HL-60 (cell line): Measurements from ENCODE around the gene LPO.
A peak's percentile ranks its signal among the peaks of the same experiment; 100 is the strongest.

Experiments
- DNase-seq, 2 experiments: peaks; one replicate each; pipeline ENCODE4 v3.0.0-alpha.2; 2010 to 2020; ENCODE audit warnings: low read depth in 1 of 2, low spot score in 1 of 2
- H3K27ac ChIP-seq: fragments of 250-450 bp; sonication (Bioruptor Pico); replicated peaks from 2 replicates; pipeline ENCODE4 v1.5.1; 2020; ENCODE audit warnings: mild to moderate bottlenecking, moderate library complexity
- H3K27me3 ChIP-seq: fragments of 250-450 bp; sonication (Bioruptor Pico); 2 replicates; pipeline ENCODE4 v1.5.1; 2021; ENCODE audit warnings: mild to moderate bottlenecking, moderate library complexity; ENCODE audit not compliant: insufficient read depth, poor library complexity, severe bottlenecking
- H3K4me3 ChIP-seq: replicated peaks from 2 replicates; pipeline ENCODE4 v1.5.1; 2011; ENCODE audit warnings: mild to moderate bottlenecking, control low read depth, low read length; ENCODE audit not compliant: insufficient read depth
- CTCF ChIP-seq: IDR thresholded peaks from one replicate; pipeline ENCODE4 v1.5.1; 2011; ENCODE audit warnings: low read length, control low read depth, inconsistent platforms; ENCODE audit not compliant: insufficient read depth
- GABPA ChIP-seq: IDR thresholded peaks from 2 replicates; pipeline ENCODE4 v1.6.1; 2012; ENCODE audit warnings: low read depth
- POLR2AphosphoS5 ChIP-seq: IDR thresholded peaks from 2 replicates; pipeline ENCODE4 v1.6.1; 2012; ENCODE audit warnings: low read depth
- REST ChIP-seq: IDR thresholded peaks from 2 replicates; pipeline ENCODE4 v1.6.1; 2012; ENCODE audit warnings: low read depth; ENCODE audit not compliant: insufficient replicate concordance
- SPI1 ChIP-seq: IDR thresholded peaks from 2 replicates; pipeline ENCODE4 v1.6.1; 2012; ENCODE audit warnings: low read depth, mild to moderate bottlenecking, borderline replicate concordance

The LPO gene

GRCh38 chr17:58268774-58269556 lies 30.6 kb downstream of the LPO start:
- Histone ChIP-seq H3K27ac (peak overlapping the region; percentile 13), H3K4me3 (no peak overlapping the region), H3K27me3 (no peaks in the 10 kb centered on the region)
- peak; percentile 25 to 53 for DNase-seq
- TF ChIP-seq POLR2AphosphoS5, result peak; percentile 98
- TF ChIP-seq SPI1, result no peak
- no peak for TF ChIP-seq CTCF
- TF ChIP-seq GABPA, result no peak; the same call in 1 of the 2 replicates
- peak; percentile 57 for TF ChIP-seq REST

GRCh38 chr17:58269557-58270291 lies 31.3 kb downstream of the LPO start:
- no peak overlapping the region for H3K4me3 ChIP-seq
- H3K27me3 ChIP-seq, result no peaks in the 10 kb centered on the region
- peak; percentile 35 to 37 for DNase-seq
- peak overlapping the region; percentile 13 for H3K27ac ChIP-seq
- peak; percentile 52; the same call in 1 of the 2 replicates for TF ChIP-seq SPI1
- TF ChIP-seq POLR2AphosphoS5, result peak; percentile 48; the same call in 1 of the 2 replicates
- no peak for TF ChIP-seq CTCF

- peak overlapping the region; percentile 10 for H3K4me3 ChIP-seq
- H3K27me3 ChIP-seq, result no peaks in the 10 kb centered on the region
- H3K27ac ChIP-seq, result peak overlapping the region; percentile 99
- DNase-seq, result peak in 1 of 2 experiments; percentile 33
- TF ChIP-seq POLR2AphosphoS5, result peak; percentile 84
- TF ChIP-seq SPI1, result no peak
- no peak for TF ChIP-seq REST
- peak; percentile 51; the same call in 1 of the 2 replicates for TF ChIP-seq GABPA
- peak; percentile 11 for TF ChIP-seq CTCF
Observed at GRCh38 chr17:58270476-58271215, 32.3 kb downstream of the LPO start.
